CD4-positive, alpha-beta T cell treated with Interleukin-6 for 4 hours (primary cell): ENCODE results near the gene CACNA1C.
"Not testable (repeated sequence)": the region's sequence is repeated elsewhere in the genome, so short reads cannot be mapped to it uniquely, and the experiment has no call there.

Experiments
- DNase-seq: peaks from one replicate; pipeline ENCODE4 v3.0.0-alpha.2; 2020; ENCODE audit warnings: mixed read lengths

Gene CACNA1C

DNA sequence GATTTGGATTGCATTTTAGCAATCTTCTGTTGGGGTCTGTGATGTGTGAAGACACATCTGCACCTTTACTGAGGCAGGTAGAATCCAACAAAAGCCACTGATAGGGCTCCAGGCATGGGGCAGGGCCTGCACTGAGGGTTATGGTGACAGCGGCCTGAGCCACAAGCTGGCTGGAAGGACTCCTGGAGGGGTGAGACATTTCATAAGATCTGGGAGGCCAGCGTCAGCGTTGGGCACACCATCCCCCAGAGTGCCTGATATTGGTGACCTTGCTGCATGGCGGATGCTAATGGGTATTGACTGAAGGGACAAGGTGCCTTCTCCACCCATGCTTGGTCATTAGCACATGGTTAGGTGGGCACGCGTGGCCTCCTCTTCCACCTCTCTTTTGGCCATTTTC, 187.6 kb downstream of the CACNA1C start:
- DNase-seq = no peak

DNA sequence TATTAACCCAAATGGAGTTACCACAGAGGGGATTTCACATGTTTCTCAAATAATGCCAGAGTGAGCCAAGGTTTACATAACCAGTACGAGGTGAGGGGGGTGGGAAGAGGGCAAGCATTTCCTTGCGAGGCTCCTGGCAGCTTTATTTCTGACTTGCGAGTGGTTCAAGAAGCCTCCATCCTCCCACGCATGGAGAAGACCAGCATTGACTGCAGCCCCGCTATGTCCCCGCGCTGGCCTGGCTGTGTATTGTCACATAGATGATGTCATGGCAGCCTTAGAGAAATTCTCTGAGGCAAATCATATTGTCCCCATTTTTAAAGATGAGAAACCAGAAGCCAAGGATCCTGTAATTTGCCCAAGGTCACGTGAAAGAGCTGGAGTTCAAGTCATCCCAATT, 188.2 kb downstream of the CACNA1C start:
- no peak for DNase-seq

DNA sequence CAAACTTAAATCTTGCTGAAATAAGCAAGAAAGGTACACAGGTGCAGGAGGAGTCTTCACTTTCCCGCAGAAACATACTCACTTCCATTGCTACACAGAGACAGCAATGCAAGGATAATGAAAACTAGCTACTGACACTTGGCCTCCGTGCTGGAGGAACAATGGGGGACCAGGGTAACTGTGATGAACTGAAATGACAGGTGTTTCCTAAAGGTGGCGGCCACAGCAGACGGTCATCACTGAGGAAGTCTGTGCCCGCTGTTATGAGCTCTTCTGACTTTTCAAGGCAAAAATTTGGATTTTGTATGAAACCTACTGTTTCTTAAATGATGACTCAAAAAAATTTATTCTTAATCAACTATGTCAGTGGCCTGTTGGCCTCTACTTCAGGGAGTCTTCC, 189.4 kb downstream of the CACNA1C start:
- no peak for DNase-seq

DNA sequence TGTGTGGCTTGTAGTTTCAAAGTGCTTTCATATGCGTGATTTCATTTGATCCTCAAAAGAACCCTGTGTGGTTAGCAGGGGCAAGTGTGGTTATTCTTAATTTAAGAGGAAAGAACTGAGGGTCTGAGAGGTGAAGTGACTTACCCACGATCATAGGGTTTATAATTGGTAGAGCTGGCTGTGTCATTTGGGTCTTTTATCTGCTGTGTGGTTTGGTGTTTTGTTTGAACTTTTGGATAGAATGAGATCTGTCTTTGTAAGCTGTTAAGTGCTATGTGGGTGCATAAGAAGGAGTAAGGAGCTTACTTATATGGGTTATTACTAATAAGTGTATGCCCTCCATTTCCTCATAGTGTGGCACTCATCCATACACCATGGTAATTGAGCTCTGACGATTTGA, 190.0 kb downstream of the CACNA1C start:
- DNase-seq = no peak

DNA sequence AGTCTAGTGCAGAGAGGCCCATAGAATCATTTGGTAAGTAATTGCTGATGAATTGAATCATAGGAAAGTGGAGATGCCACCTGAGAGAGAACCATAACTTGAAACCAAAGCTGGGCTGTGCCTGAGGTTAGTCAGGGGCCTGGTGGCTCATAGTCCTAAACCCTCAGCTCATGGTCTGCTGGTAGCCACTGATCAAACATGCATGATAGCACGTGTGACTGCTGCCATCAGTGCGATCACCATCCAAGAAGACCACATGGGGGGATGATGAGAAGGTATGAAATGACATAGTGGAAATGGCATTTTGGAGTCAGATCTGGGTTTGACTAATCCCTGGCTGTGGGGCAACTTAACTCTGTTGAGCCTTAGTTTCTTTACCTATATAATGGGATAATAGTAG, 190.5 kb downstream of the CACNA1C start:
- DNase-seq = no peak

DNA sequence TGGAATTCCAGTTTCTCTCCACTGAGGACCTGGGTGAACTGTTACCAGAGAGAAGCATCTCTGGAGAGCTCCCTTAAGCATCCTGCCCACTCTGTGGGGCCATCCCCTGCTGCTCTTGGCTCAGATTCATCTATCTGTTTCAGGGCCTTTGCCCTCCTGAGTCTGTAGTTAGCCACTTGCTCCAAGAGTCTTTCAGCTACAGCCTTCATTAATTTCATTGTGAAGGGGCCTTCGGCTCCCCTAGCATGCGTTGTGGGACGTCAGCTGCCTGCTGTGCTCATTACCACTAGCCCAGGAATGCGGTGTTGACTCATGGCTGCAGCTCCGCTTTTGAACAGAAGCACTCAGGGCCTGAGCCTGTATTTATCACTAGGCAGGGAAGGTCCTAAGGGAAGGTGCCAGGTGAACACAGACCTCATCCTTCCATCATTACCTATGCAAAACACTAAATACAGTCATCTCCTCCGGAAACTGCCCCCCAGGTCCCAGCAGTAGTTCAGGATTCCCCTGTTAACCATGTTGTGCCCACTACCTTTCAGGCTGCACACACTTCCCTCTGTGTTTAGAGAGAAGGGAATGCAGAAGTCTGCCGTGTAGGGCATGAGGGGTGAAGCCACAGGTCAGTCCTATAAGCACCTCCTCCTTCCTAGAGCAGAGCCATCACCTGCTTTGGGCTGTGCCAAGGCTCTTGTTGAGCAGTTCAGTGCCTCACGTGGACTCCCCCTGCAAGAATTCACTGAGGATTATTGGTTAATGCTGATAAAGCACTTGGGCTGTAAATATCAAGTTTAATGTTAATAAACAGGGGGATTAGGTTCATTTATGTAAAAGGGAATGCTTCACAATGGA, 191.4 kb downstream of the CACNA1C start:
- DNase-seq = no peak

DNA sequence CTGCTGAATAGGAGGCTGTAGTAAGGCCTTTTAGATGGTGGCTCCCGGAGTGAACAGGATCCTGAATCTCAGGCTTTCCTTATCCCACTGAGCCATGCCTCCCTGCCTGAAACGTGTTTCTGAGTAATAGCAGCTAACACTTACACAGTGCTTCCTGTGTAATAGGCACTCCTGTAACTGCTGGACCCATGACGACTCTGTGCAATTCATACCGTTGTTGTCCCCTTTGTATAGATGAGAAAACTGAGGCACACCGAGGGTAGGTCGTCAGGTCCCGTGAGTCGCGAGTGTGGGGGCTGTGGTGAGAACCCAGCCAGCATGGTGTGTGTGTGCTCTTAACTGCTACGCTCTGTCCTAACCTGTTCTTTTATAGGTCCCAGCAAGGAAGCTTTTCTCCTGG, 193.6 kb downstream of the CACNA1C start:
- DNase-seq = no peak

DNA sequence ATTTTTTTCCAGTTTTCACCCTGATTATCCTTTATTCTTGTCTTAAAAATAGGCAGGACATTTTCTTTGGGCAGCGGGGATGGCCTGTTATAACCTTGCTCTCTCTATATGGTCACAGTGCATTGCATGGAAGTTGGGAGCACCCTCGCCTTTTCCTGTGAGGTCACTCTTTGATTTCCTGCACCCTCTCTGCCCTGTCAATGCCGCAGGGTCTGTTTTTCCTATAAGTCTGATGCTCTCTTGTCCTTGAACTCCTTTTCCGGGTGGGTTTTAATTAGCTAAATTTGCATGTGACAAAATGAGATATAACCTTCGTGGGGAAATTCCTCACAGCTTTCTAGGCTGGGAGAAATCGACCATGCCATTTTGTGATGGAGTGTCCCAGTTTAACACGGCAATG, 194.3 kb downstream of the CACNA1C start:
- no peak for DNase-seq

DNA sequence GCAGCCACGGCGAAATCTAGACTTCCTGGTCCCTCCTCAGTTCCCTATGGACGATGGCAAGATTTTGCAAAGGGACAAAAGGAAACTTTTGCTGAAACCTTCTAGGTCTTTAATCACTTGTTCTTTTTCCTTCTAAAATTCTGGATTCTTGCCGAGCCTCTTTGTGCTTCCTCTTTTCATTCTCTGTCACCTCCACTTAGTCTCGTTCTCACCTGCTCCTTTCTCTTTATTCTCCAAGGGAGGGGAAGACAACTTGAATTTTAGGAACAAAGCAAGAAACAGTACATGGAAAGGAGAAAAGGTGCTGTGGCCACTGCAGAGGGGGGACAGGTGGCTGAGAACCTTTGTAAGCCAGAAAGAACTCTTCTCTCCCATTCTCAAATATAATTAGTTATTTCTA, 194.8 kb downstream of the CACNA1C start:
- no peak for DNase-seq

DNA sequence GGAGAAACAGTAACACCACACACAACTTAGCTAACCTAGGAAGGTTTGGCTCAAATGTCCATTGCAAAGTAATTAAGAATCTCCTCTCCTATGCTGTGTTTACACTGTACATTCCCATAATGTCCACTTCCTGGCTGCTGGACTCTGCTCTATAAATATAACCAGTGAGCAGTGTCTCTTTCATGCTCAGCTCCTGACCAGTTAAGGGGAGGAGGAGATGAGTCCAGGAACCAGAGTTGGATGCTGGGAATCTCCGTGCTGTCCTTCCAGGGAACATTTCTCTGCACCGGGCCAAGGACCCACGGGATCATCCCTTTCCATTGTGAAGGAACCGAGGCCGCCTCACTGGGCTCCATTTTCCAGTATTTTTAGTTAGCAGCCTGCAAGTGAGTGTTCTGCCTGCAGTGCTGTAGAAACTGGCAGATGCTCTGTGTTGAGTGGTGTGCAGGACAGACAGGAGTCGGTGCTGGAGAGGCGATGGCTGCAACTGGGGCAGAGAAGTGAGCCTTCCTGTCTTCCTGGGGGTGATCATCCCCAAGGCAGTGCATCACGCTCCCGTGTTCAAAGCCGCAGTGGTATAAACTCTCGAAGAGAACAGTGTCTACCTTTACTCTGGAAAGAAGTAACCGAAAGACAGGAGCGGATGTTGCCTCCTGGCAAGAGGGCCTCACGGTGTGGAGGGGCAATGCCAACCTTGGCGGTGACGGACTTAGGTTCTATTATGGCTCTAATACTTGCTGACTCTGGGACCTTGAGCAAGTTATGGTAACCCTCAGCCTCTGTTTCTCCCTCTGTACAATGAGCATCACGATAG, 195.5 kb downstream of the CACNA1C start:
- DNase-seq = no peak

DNA sequence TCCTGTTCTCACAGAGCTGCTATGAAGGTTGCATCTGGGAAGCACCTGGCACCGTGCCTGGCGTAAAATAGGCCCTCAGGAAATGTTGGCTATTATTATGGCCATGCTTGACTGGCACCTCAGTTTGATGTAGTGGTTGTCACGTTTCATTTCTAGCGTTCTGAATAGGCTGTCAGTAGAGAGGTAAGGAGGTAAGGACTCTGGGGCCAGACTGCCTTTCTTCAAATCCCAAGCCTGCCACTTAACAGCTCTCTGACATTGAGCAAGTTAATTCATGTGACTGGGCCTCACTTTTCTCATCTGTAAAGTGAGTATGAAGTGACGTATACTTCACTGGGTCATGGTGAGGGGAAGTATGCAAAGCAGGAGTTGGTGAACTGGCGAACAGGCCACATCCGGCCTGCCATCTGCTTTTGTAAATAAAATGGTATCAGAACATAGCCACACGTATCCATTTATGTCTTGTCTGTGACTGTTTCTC, 196.2 kb downstream of the CACNA1C start:
- DNase-seq = no peak

DNA sequence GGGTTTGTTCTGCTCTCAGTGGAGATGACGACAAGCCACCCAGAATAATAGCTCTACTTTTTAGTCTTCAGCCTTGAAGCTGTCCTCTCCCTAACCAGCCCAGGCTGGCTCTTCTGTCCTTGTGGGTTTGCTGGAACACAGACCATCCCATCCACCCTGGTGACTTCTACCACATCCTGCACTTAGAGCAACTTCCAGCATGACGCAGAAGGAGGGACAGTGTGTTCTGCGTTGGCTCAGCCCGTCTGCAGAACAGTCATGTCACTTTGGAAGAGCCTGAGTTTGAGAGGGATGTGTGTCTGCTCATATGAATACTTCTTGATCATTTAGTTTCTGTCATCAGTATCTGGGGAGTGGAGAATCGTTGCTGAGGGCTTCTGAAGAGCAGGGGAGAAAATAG, 198.0 kb downstream of the CACNA1C start:
- DNase-seq = no peak

DNA sequence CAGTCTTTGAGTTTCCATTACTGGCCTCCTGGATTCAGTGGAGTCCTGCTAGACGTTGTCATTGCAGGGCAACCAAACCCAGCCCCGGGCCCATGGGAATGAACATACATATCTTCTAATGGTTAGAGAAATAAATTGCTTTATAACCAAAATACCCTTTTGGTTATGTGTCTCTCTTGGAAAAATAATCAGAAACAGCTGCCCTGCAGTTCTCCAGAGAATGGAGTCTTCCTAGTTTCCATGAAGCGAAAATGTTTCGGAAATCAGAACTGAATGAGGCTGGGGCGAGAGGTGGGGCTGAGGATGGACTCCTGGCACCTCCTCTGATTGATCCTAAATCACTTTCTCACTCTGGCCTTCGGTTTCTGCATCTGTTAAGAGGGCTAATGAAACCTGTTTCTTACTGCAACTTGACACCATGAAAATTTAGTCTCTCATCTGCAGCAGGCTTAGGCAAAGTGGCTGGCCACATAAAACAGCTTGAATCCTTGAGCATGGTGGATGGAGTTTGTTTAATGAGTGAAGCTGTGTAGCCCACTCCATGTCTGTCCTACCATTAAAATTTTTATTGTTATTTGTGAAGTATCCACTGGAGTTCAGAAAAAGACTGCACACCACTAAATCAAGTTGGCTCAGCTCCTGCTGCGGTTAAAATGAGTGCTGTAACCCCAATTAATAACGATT, 198.9 kb downstream of the CACNA1C start:
- DNase-seq = no peak

DNA sequence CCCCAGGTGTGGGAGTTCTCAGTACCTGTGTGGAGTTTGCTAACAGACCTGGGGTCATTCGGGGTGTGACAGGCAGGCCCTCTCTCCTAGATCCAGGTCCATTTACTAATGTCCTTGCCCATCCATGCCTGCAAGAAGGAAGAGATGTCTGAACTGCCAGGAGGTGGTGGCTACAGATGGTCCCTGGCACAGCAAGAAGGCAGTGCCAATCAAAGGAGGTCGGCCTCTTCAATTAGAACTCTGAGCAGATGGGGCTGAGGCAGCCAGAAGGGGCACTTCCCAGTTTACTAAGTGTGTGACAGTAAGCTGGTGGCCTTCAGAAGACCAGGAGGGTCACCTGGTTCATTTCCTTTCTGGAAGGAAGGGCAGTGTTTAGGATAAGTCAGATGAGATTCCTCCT, 202.5 kb downstream of the CACNA1C start:
- no peak for DNase-seq

DNA sequence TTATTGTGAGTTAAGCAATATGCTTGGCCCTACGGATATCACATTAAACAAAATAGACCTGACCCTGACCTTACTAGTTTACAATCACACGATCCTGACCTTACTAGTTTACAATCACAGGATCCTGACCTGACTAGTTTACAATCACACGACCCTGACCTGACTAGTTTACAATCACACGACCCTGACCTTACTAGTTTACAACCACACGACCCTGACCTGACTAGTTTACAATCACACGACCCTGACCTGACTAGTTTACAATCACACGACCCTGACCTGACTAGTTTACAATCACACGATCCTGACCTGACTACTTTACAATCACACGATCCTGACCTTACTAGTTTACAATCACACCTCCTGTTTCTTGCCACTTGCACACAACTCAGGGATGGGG, 202.9 kb downstream of the CACNA1C start:
- not testable (repeated sequence) for DNase-seq

DNA sequence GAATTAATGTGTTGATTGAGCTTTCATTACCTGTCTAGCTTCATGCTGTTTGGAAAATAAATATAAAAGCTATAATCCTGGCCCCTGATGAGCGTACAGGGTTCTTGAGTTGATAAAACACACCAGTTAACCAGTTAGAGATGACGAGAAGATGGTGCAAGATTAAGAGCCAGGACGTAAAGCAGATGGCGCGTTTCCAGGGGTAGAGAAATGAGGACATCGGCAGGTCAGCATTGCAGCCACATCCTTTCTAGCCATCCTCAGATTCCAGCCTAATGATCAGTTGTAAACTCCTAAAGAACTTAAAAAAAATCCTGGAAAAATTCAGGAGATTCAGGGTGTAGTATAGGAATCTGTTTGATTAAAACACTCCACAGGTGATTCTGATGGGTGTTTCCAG, 203.7 kb downstream of the CACNA1C start:
- no peak for DNase-seq

DNA sequence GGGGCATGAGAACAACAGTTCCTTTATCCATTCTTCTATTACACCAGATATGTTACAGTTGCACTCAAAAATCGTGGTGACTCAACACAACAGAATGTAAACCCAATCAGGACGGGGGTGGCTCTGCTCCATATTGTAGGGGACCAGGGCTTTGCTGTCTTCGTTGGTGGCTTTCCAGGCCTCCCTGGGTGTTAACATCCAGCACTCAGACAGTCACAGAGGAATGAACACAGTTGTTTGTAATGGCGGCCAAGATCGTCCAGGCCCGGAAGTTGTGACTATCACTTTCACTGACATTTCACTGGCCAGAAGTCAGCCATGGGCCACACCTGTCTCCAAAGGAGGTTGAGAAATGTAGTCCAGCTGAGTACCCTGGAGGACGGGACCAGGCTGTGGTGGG, 204.1 kb downstream of the CACNA1C start:
- DNase-seq = no peak

DNA sequence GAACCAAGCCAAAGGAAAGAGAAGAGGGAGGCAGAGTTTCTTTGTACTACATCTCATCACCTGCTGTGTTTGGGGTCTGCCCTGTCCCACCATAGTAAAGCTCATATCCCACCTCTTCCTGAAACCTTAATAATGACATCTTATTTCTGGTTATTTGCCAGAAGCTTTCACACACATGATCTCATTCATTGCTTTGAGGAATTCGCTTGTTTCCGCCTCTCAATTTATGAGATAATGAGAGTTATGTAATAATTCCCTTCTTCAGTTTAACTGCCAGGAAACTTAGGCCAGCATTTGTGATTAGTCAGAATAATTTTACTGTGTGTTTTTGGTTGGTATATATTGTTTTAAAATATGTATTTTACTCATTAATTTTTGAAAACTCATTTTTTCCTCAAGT, 205.2 kb downstream of the CACNA1C start:
- DNase-seq = no peak

DNA sequence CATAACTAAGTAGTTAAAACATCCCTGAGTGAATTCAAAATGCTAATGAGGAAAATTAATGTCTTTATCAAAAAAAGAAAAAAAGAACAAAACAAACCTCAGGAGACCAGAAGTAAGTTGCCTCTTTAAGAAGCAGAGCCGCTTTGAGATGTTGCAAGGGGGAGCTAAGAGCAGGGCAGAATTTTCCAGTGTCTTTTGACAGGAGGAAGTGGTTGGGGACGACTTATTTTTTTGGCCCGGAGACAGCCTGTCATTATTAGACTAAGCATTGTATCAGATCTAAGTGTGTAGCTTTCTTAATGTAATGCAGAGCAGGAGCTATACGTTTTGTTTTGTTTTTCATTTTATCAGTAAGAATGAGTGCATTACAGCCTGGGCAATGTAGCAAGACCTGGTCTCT, 206.6 kb downstream of the CACNA1C start:
- no peak for DNase-seq

DNA sequence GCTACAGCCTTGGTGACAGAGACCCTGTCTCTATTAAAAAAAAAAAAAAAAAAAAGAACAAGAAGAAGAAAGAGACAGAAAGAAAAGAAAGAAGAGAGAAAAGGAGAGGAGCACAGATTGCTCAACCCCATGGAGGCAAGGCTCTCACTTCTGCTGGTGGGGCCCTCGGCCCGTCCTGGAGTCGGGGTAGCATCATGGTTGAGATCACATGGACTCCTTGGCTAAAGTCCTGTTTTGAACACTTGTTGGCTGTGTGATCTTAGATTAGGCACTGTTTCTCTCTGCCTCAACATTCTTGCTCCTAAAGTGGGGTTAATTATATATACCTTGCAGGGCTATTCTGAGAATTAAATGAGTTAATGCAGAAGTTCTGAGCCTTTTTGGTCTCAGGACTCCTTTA, 207.7 kb downstream of the CACNA1C start:
- no peak for DNase-seq

DNA sequence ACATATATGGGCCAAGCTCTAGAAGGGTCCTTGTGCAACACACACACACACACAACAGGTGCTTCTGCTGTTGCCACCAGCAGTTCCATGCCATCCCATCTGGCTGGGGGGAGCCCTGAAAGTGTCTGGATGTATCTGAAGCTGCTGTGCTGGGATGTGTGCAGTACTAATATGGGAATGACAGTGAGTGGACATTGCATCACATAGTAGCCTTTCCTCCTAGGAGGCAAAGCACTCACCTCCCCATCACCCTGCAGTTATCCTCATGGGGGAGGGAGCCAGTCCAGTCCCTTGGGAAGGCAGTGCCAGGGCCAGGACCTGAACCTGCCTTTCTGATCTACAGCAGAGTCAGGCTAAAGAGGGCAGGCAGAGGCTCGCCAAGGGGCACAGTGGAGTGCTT, 208.9 kb downstream of the CACNA1C start:
- DNase-seq = no peak

DNA sequence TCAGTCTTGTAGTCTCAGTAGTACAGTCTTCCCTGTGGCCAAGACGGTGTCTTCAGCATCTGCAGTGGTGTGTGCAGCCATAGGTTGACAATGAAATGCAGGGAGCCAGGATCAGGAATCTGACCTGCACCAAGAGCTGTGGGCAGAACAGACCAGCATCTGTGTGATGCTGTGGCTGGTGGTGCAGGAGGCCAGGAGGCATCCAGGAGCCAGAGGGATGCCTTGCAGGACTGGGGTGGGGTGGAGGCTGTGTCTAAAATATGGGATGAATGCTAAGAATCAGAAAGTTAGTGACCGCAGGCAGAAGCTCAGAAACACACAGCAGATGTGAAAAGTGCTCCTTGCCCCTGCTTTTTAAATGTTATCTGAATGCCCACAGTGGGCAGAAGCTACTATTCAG, 209.7 kb downstream of the CACNA1C start:
- no peak for DNase-seq

DNA sequence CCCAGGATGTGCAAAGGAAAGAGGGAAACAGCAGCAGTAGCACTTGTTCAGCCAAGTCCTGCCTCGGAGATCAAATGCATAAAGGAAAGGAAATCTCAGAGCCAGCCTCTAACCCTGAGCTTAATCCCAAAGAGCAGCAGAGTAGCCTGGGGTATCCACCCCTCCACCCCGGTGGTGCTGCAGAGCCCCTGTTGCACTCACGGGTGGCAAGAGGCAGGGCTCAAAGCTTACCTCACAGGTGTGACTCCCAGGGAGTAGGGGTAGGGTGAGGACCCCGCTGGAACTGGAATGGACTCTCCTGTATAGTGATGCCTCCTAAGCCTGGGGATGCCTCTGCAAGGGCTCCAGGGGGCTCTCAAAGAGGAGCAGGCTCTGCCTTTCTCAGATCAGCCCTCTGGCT, 211.1 kb downstream of the CACNA1C start:
- no peak for DNase-seq
